ENCODE results near the gene ANKRD12. TPM values are rescaled to one million over a fixed set of nuclear protein-coding genes. Genes with fewer than 3 reads are reported as not detected.
"Not testable (repeated sequence)": the region's sequence is repeated elsewhere in the genome, so short reads cannot be mapped to it uniquely, and the experiment has no call there.

Gene ANKRD12
- polyA plus RNA-seq (ENCODE audit: insufficient read length), result 33.8 TPM
- long read RNA-seq, donor 1, partial matches to known transcripts, result 30 of 30 reads
- long read RNA-seq, donor 1, other reads (novel, unspliced or antisense), result 0 of 30 reads
- long read RNA-seq, donor 2, partial matches to known transcripts, result 25 of 25 reads
- long read RNA-seq, donor 2, other reads (novel, unspliced or antisense), result 0 of 25 reads
- long read RNA-seq, donor 3, partial matches to known transcripts, result 8 of 8 reads
- long read RNA-seq, donor 3, other reads (novel, unspliced or antisense), result 0 of 8 reads
- long read RNA-seq, donor 4, result 0 reads
- long read RNA-seq, donor 5, partial matches to known transcripts, result 17 of 17 reads
- long read RNA-seq, donor 5, other reads (novel, unspliced or antisense), result 0 of 17 reads
- long read RNA-seq, donor 6, partial matches to known transcripts, result 6 of 6 reads
- long read RNA-seq, donor 6, other reads (novel, unspliced or antisense), result 0 of 6 reads
- long read RNA-seq, donor 7, result 0 reads
- long read RNA-seq, donor 8, result 0 reads

- peak; percentile 95 for DNase-seq
Measured at GRCh38 chr18:9136315-9137155, at the start of gene ANKRD12. TSS of gene ANKRD12 (plus strand) at chr18:9136781. CDS start at chr18:9182433, 45,652 bp downstream.

GRCh38 chr18:9087144-9087543 is 49.4 kb upstream of the ANKRD12 start:
- no peak for DNase-seq

- DNase-seq, result no peak
Measured at GRCh38 chr18:9088252-9088651, 48.3 kb upstream of the ANKRD12 start.

- not testable (repeated sequence) for DNase-seq
Measured at GRCh38 chr18:9088727-9089126, 47.9 kb upstream of the ANKRD12 start.

- DNase-seq, result no peak
Measured at GRCh38 chr18:9090578-9090977, 46.0 kb upstream of the ANKRD12 start.

GRCh38 chr18:9091066-9091476 is 45.5 kb upstream of the ANKRD12 start:
- DNase-seq, result no peak

GRCh38 chr18:9092665-9093064 is 43.9 kb upstream of the ANKRD12 start:
- no peak for DNase-seq

GRCh38 chr18:9093109-9093508 is 43.5 kb upstream of the ANKRD12 start:
- not testable (repeated sequence) for DNase-seq

- no peak for DNase-seq
Measured at GRCh38 chr18:9094307-9095226, 42.0 kb upstream of the ANKRD12 start.

GRCh38 chr18:9095297-9096006 is 41.1 kb upstream of the ANKRD12 start:
- DNase-seq, result no peak

- no peak for DNase-seq
Measured at GRCh38 chr18:9096007-9096371, 40.6 kb upstream of the ANKRD12 start.

- DNase-seq, result no peak
Measured at GRCh38 chr18:9096685-9097084, 39.9 kb upstream of the ANKRD12 start.

- no peak for DNase-seq
Measured at GRCh38 chr18:9097349-9097748, 39.2 kb upstream of the ANKRD12 start.

- DNase-seq, result no peak
Measured at GRCh38 chr18:9100796-9101195, 35.8 kb upstream of the ANKRD12 start.

- peak; percentile 45 for DNase-seq
Measured at GRCh38 chr18:9101730-9102507, 34.7 kb upstream of the ANKRD12 start.

GRCh38 chr18:9102508-9103375 is 33.8 kb upstream of the ANKRD12 start, which contains the start of gene NDUFV2:
TSS of gene NDUFV2 (plus strand) at chr18:9102699. CDS start at chr18:9102744, 45 bp downstream.
- peak; percentile 96 for DNase-seq

- DNase-seq, result peak; percentile 38
Measured at GRCh38 chr18:9103376-9103873, 33.2 kb upstream of the ANKRD12 start.

GRCh38 chr18:9104244-9104901 is 32.2 kb upstream of the ANKRD12 start:
- DNase-seq, result no peak
